GM12874 (cell line): ENCODE measurements around the gene UBAP1.

Experiments
- CTCF ChIP-seq: IDR thresholded peaks from 2 replicates; pipeline ENCODE4 v1.5.1; 2011; ENCODE audit warnings: low read depth, mild to moderate bottlenecking, control low read depth, low read length, moderate library complexity; ENCODE audit not compliant: insufficient read depth

UBAP1 gene

DNA sequence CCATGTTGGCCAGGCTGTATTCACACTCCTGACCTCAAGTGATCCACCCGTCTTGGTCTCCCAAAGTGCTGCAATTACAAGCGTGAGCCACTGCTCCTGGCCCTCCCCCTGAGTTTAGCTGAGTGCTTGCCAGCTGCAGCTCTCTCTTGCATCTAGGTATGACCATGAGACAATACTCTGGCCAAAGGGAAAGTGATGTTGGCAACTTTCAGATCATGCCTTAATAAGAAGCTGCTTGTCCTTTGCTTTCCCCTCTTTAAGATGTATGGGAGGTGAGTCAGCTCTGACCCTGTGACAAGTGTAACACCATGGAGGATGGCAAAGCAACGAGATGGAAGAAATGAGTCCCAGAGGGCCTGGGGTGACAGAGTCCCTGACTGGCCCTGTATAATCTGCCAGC, 33.7 kb upstream of the UBAP1 start:
- TF ChIP-seq CTCF, result no peak

GRCh38 chr9:34151398-34151797, 27.4 kb upstream of the UBAP1 start:
- TF ChIP-seq CTCF, result no peak

- TF ChIP-seq CTCF, result no peak
Observed at GRCh38 chr9:34154057-34154456, 24.8 kb upstream of the UBAP1 start.

- no peak for TF ChIP-seq CTCF
Observed at GRCh38 chr9:34157318-34157717, 21.5 kb upstream of the UBAP1 start.

DNA sequence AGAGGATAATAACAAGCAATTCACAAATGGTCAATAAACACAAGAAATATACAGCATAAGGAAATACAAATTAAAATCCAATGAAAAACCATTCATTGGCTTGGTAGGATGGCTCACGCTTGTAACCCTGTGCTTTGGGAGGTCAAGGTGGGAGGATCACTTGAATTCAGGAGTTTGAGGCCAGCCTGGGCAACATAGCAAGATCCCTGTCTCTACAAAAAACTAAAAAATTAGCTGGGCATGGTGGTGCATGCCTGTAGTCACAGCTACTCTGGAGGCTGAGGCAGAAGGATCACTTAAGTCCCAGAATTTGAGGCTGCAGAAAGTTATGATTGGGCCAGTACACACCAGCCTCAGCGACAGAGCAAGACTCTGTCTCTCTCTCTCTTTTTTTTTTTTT, 20.9 kb upstream of the UBAP1 start:
- TF ChIP-seq CTCF, result no peak

- no peak for TF ChIP-seq CTCF
Observed at GRCh38 chr9:34158362-34158869, 20.4 kb upstream of the UBAP1 start.

- TF ChIP-seq CTCF, result no peak
Observed at GRCh38 chr9:34163434-34163833, 15.4 kb upstream of the UBAP1 start.

DNA sequence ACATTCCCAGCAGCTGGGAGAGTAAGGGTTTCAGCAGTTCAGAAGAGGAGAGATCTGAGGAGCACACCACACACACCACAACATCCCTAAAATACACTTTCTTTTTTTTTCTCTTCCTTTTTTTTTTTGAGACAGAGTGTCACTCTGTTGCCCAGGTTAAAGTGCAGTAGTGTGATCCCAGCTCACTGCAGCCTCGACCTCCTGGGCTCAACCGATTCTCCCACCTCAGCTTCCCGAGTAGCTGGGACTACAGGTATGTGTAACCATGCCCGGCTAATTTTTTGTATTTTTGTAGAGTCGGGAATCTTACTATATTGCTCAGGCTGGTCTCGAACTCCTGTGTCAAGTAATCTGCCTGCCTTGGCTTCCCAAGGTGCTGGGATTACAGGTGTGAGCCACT, 9.7 kb upstream of the UBAP1 start:
- no peak for TF ChIP-seq CTCF
